ENCODE measurements around the gene CEP95. TPM values are rescaled to one million over a fixed set of nuclear protein-coding genes. Genes with fewer than 3 reads are reported as not detected.

Gene CEP95
- total and polyA plus RNA-seq, 2 of the 13 experiments (the other 11 are each of a cell fraction or from before 2014, with no cell fraction given): 65.9 to 68.8 TPM

DNA sequence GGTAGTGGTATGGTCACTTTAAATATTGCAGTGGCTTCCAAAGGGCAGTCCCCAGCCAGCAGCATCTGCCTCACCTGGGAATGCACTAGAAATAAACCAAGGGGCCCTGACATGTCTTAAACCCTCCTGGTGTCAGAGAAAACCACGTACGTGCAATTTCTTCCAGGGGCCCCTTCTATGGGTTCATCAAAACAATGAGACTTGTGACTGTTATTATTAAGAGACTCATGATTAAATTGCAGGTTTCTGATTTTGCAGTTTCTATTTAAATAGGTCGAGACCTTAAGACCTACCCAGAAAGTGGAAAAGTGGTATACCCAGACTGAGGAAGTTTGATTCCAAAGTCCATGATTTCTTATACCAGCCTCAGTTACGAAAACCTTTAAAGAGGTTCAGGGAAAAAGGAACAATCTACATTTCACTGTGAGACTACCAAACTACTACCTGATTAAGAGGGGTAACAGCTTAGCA lies 9.2 kb upstream of the CEP95 start (continued):
- TF ChIP-seq, protein P1, sequence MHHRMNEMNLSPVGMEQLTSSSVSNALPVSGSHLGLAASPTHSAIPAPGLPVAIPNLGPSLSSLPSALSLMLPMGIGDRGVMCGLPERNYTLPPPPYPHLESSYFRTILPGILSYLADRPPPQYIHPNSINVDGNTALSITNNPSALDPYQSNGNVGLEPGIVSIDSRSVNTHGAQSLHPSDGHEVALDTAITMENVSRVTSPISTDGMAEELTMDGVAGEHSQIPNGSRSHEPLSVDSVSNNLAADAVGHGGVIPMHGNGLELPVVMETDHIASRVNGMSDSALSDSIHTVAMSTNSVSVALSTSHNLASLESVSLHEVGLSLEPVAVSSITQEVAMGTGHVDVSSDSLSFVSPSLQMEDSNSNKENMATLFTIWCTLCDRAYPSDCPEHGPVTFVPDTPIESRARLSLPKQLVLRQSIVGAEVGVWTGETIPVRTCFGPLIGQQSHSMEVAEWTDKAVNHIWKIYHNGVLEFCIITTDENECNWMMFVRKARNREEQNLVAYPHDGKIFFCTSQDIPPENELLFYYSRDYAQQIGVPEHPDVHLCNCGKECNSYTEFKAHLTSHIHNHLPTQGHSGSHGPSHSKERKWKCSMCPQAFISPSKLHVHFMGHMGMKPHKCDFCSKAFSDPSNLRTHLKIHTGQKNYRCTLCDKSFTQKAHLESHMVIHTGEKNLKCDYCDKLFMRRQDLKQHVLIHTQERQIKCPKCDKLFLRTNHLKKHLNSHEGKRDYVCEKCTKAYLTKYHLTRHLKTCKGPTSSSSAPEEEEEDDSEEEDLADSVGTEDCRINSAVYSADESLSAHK (CRISPR knock-in tag; IDR thresholded peaks at IDR 0.05; ENCODE audit: borderline replicate concordance): no peak
- TF ChIP-seq, protein P2, sequence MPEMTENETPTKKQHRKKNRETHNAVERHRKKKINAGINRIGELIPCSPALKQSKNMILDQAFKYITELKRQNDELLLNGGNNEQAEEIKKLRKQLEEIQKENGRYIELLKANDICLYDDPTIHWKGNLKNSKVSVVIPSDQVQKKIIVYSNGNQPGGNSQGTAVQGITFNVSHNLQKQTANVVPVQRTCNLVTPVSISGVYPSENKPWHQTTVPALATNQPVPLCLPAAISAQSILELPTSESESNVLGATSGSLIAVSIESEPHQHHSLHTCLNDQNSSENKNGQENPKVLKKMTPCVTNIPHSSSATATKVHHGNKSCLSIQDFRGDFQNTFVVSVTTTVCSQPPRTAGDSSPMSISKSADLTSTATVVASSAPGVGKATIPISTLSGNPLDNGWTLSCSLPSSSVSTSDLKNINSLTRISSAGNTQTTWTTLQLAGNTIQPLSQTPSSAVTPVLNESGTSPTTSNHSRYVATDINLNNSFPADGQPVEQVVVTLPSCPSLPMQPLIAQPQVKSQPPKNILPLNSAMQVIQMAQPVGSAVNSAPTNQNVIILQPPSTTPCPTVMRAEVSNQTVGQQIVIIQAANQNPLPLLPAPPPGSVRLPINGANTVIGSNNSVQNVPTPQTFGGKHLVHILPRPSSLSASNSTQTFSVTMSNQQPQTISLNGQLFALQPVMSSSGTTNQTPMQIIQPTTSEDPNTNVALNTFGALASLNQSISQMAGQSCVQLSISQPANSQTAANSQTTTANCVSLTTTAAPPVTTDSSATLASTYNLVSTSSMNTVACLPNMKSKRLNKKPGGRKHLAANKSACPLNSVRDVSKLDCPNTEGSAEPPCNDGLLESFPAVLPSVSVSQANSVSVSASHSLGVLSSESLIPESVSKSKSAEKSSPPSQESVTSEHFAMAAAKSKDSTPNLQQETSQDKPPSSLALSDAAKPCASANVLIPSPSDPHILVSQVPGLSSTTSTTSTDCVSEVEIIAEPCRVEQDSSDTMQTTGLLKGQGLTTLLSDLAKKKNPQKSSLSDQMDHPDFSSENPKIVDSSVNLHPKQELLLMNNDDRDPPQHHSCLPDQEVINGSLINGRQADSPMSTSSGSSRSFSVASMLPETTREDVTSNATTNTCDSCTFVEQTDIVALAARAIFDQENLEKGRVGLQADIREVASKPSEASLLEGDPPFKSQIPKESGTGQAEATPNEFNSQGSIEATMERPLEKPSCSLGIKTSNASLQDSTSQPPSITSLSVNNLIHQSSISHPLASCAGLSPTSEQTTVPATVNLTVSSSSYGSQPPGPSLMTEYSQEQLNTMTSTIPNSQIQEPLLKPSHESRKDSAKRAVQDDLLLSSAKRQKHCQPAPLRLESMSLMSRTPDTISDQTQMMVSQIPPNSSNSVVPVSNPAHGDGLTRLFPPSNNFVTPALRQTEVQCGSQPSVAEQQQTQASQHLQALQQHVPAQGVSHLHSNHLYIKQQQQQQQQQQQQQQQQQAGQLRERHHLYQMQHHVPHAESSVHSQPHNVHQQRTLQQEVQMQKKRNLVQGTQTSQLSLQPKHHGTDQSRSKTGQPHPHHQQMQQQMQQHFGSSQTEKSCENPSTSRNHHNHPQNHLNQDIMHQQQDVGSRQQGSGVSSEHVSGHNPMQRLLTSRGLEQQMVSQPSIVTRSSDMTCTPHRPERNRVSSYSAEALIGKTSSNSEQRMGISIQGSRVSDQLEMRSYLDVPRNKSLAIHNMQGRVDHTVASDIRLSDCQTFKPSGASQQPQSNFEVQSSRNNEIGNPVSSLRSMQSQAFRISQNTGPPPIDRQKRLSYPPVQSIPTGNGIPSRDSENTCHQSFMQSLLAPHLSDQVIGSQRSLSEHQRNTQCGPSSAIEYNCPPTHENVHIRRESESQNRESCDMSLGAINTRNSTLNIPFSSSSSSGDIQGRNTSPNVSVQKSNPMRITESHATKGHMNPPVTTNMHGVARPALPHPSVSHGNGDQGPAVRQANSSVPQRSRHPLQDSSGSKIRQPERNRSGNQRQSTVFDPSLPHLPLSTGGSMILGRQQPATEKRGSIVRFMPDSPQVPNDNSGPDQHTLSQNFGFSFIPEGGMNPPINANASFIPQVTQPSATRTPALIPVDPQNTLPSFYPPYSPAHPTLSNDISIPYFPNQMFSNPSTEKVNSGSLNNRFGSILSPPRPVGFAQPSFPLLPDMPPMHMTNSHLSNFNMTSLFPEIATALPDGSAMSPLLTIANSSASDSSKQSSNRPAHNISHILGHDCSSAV (CRISPR knock-in tag; IDR thresholded peaks at IDR 0.05; ENCODE audit: borderline replicate concordance): no peak
- no peak for TF ChIP-seq ZFP37 (CRISPR knock-in tag; IDR thresholded peaks at IDR 0.05; ENCODE audit: borderline replicate concordance)

Data from HepG2 (cell line).